Activated CD4-positive, alpha-beta T cell treated with anti-CD3 and anti-CD28 coated beads for 48 hours (primary cell): ENCODE data around the gene DNPH1.

Source experiments
- DNase-seq: peaks from one replicate; pipeline ENCODE4 v3.0.0-alpha.2; 2020

The DNPH1 gene, protein sequence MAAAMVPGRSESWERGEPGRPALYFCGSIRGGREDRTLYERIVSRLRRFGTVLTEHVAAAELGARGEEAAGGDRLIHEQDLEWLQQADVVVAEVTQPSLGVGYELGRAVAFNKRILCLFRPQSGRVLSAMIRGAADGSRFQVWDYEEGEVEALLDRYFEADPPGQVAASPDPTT

GRCh38 chr6:43228951-43229802 lies at the start of gene DNPH1:
Gene DNPH1 (minus strand): TSS chr6:43229481. CDS start chr6:43229456, 25 bp downstream.
- peak; percentile 84 for DNase-seq

DNA sequence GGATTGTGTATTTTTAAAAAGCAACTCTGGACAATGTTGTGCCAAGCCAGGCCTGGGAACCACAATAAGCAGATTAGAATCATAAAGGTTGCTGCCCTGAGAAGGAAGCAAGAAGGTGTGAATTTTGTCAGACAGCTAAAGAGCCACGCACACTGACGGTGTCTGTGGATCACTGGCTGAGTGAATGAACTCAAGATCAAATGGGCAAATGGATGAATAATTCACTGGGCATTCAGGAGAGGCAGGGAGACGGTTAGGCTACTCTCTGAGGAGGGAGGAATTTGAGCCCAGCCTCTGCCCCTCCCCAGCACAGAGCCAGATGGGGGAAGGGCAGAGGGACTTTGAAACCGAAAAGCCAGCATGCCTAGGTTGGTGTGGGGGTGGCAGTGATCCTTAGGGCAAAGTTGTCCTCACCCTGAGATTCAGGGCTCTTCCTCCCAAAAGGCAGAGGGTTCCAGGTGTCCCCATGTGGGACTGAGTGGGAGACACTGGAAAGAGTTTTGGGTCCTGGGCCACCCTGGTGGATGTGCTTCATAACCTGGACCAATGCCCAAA lies 49.3 kb upstream of the DNPH1 start:
- no peak for DNase-seq

DNA sequence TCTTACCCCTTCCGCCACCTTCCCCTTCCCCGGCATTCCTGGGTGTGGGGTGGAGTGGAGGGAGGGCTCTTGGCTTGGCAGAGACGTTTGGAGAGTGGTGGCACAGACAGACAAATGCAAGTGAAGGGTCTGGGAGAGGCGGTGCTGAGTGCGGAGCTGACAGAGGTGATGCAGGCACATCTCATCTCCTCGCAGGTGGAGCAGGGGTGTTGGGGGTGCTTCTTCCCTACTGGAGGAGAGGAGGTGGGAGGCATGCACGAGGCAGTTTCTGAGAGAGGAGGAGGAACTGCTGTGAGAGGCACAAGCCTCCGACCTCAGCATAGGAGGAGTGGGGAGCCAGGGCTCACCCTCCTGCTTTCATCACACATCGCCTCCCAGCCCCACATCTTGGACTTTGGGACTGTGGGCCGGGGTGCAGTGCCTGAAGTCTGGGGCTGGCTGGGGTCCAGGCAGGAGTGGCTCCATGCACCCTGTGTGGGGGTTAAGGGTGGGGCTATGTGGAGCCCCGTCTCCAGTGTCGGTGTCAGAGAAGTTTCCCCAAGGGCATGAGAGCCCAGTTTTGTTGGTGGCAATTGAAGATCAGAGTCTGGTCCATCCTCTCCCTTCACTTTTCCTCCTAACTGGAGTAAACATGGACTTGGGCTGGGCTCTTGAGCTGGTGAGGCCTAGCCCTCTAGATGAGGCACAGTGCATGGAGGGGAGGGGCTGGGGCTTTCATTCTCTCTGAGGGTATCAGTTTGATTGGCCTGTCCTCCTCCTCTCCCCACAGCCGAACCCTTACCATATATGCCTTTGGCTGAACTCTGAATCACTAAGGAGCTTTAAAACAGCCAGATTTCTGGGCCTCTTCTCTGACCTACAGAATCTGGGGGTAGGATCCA lies 48.6 kb upstream of the DNPH1 start:
- no peak for DNase-seq

DNA sequence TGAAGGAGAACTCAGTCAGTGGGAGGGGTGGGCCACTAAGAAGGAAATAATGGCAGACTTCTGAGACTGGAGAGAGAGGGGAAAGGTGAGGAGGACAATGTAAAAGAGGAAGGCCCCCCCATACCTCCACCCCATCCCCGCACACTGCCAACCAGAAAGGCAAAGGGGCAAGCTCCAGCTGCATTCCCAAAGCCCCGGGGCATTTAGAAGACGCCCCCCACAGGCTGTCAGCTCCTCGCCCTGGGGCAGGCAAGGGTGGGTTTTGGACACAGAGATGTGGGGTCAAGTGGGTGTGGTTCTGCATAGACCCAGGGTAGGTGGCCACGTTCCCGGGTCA lies 48.0 kb upstream of the DNPH1 start:
- no peak for DNase-seq

DNA sequence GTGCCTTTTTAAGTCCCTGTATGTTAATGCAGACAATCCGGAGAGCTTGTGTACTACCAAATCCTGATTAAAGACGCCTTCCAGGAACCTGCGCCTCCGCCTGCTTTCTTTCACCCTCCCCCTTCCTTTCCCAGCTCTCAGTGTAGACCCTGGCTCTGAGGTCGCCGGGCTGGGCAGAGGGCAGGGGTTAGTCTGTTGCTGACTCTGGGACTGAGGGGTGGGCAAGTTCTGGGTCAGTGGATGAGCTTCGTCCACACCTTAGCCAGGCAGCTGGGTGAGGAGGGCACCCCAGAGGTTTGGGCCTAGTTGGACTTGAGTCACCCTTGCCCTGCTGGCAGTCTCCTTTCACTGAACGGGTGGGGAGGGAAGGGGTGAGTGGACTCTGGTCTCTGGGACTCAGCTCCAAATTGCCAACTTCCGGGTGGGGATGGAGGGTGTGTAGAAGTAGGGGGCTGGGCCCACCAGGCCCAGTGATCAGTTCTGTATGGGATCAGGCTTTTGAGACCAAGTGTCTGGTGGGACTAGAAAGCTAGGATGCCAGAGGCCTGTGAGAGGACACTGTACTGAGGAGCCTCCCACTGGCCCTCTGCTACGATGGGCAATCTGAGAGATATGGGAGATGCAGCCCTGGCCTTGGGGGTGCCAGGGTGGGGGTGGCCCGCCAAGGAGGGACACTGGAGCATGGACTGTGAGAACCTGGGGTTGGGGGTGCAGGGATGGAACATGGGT lies 47.5 kb upstream of the DNPH1 start:
- no peak for DNase-seq

DNA sequence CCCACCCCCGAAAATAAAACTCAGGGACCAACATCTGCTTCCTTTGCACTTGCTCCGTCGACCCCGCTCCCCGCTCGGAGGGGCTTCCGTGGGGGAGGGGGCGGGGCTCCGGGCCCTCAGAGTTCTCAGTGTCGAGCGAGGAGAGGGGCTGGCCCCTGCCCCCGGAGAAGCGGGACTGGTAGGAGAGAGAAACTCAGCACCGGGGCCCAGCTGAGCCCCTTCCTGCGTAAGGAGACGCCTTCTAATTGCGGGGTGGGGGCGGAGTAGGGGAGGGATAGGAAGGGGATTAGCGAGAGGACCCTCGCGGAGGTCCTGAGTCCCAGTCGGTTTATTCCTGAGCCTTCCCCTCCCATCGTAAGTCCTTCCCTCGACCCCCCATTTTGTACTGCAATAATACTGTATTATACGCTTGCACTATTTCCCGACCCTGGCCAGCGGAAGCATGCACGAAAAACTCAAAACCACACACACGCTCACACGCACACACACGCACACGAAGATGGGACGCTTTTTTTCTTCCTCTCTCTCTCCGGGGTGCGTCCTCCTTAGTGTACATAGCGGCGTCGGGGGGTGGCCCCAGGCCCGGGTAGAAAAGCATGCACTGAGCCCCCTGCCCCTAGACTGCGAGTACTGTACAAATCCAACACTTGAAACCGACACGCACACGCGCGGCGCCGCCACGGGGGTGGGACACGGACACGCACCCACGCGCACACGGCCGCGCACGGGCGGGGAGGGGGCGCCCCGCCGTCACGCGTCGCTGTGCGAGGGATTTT lies 46.7 kb upstream of the DNPH1 start:
- DNase-seq, result peak; percentile 32

- DNase-seq, result peak; percentile 31
Measured at GRCh38 chr6:43274916-43275597, 45.8 kb upstream of the DNPH1 start.

DNA sequence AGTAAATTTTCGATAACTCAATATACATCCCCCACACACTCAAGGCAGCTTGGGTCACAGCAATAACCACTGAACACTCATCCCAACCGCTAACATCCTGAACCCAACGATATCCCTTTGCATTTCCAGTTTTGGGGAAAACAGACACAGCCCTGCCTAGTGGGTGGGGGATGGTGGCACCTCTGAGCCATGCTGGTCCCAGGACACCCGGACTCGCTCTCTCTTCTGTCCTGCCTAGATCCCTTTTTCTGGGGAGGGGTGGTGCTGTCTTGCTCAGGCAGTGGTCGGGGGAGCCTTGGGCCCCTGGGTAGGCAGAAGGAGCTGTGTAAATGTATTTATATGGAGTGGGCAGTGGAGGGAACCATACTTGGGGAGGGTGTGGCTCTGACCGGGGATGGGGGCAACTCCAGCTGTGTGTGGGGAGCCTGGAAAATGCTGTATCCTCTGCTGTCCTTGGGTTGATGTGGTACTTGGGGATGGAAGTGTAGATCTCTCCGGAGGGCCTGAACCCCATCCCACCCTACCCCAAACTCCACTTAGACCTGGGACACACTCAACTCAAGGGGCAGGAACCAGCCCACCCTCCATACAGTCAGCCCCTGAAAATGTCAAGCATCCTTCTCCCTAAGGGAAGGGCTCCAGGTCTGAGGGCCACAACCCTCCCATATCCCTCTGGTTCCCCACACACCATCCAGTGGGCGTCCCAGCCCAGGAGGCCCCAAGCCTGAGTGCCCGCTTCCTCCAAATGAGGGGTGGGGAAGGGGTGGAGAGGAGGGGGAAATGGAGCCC lies 45.0 kb upstream of the DNPH1 start:
- no peak for DNase-seq

DNA sequence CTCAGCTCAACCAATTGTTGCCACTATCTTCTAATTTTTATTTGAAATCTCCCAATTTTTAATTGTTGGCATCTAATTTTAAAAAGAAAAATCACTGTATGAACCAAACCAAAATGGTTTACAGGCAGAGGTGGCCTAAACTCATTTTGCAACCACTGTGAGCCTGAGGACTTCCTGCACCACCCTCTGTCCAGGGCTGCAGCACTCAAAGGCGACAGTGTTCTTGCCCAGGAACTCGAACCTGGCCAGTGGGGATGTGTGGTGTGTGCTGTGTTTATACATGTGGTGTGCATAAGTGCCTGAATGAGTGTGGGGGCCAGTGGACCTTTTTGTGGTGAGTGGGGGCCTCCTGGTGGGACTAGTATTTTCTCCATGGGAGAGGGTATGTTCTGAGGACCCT lies 44.4 kb upstream of the DNPH1 start:
- DNase-seq, result no peak

- no peak for DNase-seq
Measured at GRCh38 chr6:43271944-43272343, 42.7 kb upstream of the DNPH1 start.

DNA sequence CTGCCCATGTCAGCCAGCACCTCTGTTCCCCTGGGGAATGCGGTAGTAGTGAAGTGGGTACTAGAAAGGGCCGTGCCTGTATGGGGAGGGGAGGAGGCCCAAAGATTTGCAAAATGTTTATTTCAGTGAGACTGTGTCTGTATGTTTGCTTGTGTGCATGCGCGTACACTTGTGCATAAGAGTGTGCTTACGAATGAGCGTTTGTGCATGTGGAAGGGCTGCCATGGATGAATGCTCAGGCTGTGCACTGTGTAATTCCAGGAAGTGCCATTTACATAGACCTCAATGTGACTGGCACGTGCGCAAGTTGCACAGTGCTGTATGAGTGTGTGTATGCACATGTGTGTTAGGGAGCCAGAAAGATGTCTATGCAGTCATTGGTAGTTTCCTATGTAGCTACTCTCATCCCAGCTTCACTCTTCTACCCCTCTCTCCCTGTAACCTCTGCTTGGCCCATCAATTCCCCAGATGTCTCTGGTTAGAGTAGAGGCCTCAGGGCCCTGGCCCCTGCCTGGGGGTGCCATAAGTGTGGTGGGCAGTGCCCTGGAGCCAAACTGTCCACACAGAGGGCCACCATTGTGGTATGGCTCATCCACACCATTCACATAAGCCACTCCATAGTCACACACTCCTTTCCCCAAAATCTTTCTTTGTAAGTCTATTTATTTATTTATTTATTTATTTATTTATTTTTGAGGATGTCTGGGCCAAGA lies 42.0 kb upstream of the DNPH1 start:
- no peak for DNase-seq

DNA sequence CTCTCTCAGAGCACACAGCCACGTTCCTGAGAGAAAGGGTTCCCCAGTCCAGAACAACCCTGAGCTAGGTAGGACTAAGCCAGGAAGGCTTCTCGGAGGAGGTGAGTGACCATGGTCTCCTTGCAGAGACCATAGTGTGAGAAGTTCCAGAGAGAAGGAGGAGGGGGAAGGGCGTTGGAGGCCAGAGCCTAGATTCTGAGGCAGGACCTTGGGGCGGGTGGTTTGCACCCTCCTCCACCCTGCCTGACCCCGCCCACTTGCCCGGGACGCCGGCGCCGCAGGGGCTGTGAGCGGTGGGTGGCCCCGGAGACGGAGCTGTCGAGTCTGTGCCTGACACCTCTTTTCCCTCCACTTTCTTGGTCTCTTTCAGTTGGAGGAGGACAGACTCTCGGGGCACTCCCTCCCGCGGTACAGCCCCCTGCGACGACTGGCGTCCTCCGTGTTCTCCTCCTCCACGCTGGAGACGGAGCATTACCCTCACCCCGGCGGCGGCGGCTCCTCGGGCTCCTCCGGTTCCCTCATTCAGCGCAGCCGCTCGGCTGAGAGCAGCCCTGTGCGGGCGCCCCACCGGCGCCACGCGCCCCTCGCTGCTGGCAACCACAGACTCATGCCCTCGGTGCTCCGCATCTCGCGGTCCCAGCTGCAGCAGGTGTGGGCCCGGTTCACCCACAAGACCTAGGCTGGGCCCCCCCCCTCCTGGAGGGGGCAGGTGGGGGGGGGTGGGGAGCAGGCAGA lies 40.2 kb upstream of the DNPH1 start:
- peak; percentile 44 for DNase-seq

DNA sequence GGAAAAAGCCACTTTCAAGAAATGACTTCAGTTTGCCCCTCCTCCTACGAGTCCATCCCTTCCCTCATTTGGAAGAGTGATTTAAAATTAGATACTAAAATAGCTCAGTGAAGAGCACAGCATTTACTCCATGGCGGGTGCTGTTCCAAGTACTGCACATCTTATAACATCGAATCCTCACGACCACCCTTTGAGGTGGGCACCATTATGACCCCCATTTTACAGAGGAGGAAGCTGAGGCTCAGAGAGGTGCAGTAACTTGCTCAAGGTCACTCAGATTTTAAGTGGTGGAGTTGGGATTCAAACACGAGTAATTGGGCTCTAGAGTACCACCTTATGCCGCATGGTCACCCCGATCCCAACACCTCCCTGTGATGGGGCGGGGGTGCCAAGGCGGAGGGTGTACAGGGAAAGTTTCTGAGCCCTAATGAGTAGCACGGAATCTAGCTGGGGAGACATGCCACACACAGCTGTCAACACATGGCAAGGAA lies 39.5 kb upstream of the DNPH1 start:
- no peak for DNase-seq

DNA sequence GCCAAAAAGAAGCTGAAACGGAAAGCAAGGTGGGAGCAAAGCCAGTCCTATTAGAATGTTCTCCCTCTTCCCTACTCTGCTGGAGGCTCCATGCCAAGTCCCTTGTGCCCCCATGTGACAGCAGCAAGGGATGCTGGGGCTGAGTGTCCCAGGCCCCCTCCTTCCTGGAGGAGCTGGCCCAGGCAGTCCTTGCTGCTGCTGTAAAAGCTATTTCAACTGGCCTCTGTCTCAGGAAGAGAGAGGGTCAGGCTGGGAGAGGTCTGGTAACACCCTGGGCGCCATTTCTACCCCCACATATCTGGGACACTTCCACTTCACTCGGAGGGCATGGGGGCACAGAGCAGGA lies 39.0 kb upstream of the DNPH1 start:
- no peak for DNase-seq

- no peak for DNase-seq
Measured at GRCh38 chr6:43267619-43268354, 38.5 kb upstream of the DNPH1 start.

GRCh38 chr6:43265564-43265963 lies 36.3 kb upstream of the DNPH1 start:
- no peak for DNase-seq

GRCh38 chr6:43264599-43265145 lies 35.4 kb upstream of the DNPH1 start:
- no peak for DNase-seq
